Measurements from ENCODE around the gene RSPH10B2. TPM values are rescaled to one million over a fixed set of nuclear protein-coding genes. Genes with fewer than 3 reads are reported as not detected.

RSPH10B2 gene
- total and polyA plus RNA-seq, 2 of the 13 experiments (the other 11 are each of a cell fraction or from before 2014, with no cell fraction given): 0.31 TPM; not detected in 1

Other genes with a start within 250 kb of the RSPH10B2 start
- gene GRID2IP, start 202.6 kb upstream of the RSPH10B2 start, total RNA-seq (2016; rRNA removed; fragmentation: Illumina TruSeq; extraction: Trizol): not detected in 2 replicates
- gene GRID2IP, start 202.6 kb upstream of the RSPH10B2 start, polyA plus RNA-seq (2011; rRNA removed): 0.03 TPM in 1 of 2 replicates, not detected in the other
- 65.4 and 83.2 TPM in 2 replicates for gene ZDHHC4, start 176.6 kb upstream of the RSPH10B2 start, total RNA-seq (2016; rRNA removed; fragmentation: Illumina TruSeq; extraction: Trizol)
- gene ZDHHC4, start 176.6 kb upstream of the RSPH10B2 start, polyA plus RNA-seq (2011; rRNA removed): 164 and 188 TPM in 2 replicates
- 8.7 and 16.3 TPM in 2 replicates for gene INTS15, start 164.1 kb upstream of the RSPH10B2 start, total RNA-seq (2016; rRNA removed; fragmentation: Illumina TruSeq; extraction: Trizol)
- 23.3 and 25.7 TPM in 2 replicates for gene INTS15, start 164.1 kb upstream of the RSPH10B2 start, polyA plus RNA-seq (2011; rRNA removed)
- 2.1 and 2.5 TPM in 2 replicates for gene ZNF853, start 138.5 kb upstream of the RSPH10B2 start, total RNA-seq (2016; rRNA removed; fragmentation: Illumina TruSeq; extraction: Trizol)
- gene ZNF853, start 138.5 kb upstream of the RSPH10B2 start, polyA plus RNA-seq (2011; rRNA removed): 6.2 and 10.8 TPM in 2 replicates
- 5.3 and 9.9 TPM in 2 replicates for gene ZNF316, start 116.8 kb upstream of the RSPH10B2 start, total RNA-seq (2016; rRNA removed; fragmentation: Illumina TruSeq; extraction: Trizol)
- gene ZNF316, start 116.8 kb upstream of the RSPH10B2 start, polyA plus RNA-seq (2011; rRNA removed): 4.3 and 5.6 TPM in 2 replicates
- 22.8 and 28.1 TPM in 2 replicates for gene ZNF12, start 47.2 kb upstream of the RSPH10B2 start, total RNA-seq (2016; rRNA removed; fragmentation: Illumina TruSeq; extraction: Trizol)
- gene ZNF12, start 47.2 kb upstream of the RSPH10B2 start, polyA plus RNA-seq (2011; rRNA removed): 17.5 and 21.4 TPM in 2 replicates
- 49.4 and 50.0 TPM in 2 replicates for gene CCZ1B, start 72.2 kb downstream of the RSPH10B2 start, total RNA-seq (2016; rRNA removed; fragmentation: Illumina TruSeq; extraction: Trizol)
- 21.4 and 24.4 TPM in 2 replicates for gene CCZ1B, start 72.2 kb downstream of the RSPH10B2 start, polyA plus RNA-seq (2011; rRNA removed)

Data from HepG2 (cell line).